ENCODE data around the gene C12orf57. TPM values are rescaled to one million over a fixed set of nuclear protein-coding genes. Genes with fewer than 3 reads are reported as not detected.

Gene C12orf57
- total RNA-seq, 4 donors from 2014 or later: 303 to 452 (median 386) TPM

DNA sequence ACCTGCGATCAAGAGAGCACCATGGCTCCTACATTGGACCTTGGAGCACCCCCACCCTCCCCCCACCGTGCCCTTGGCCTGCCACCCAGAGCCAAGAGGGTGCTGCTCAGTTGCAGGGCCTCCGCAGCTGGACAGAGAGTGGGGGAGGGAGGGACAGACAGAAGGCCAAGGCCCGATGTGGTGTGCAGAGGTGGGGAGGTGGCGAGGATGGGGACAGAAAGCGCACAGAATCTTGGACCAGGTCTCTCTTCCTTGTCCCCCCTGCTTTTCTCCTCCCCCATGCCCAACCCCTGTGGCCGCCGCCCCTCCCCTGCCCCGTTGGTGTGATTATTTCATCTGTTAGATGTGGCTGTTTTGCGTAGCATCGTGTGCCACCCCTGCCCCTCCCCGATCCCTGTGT is 2.0 kb upstream of the C12orf57 start:
- H3K4me1 ChIP-seq: peaks cover 27 to 53% (median 43%) of the 10 kb centered on the region in 4 donors
- no peaks in the 10 kb centered on the region for H3K27me3 ChIP-seq
- DNase-seq: no peak
- in situ Hi-C loops (cut with MboI; ENCODE audit: low pct_ligation_motif_present in 1 of 4, low pct_unique_long_range_greater_than_20kb in 1 of 4, low sequenced_read_pairs in 3 of 4): loop anchor here in 3 of 4 donors (10.0 to 25.0 kb wide), 2 partner anchors 163 to 171 kb away; partner anchors contain the start of gene C1RL (in 3 of the 3)
- intact Hi-C loops (cut with DNase I; ENCODE audit: low total_unique reads): no loop called here
- no peaks in the 10 kb centered on the region for H3K9me3 ChIP-seq
- TF ChIP-seq EP300 (IDR thresholded peaks at IDR 0.05; ENCODE audit: low read depth): no peak
- TF ChIP-seq POLR2AphosphoS5 (IDR thresholded peaks at IDR 0.05): no peak
- TF ChIP-seq POLR2A (IDR thresholded peaks at IDR 0.05): no peak
- TF ChIP-seq CTCF (IDR thresholded peaks at IDR 0.05): no peak
- no peak overlapping the region for H3K4me3 ChIP-seq
- 70 to 84% methylated on average over 2 to 12 of the region's 12 CpGs for WGBS, 2 donors (ENCODE audit: low coverage in 1 of 2)
- no peaks in the 10 kb centered on the region for H3K36me3 ChIP-seq
- H3K27ac ChIP-seq: peak overlapping the region in 2 of 4 donors; percentile 93 to 99

DNA sequence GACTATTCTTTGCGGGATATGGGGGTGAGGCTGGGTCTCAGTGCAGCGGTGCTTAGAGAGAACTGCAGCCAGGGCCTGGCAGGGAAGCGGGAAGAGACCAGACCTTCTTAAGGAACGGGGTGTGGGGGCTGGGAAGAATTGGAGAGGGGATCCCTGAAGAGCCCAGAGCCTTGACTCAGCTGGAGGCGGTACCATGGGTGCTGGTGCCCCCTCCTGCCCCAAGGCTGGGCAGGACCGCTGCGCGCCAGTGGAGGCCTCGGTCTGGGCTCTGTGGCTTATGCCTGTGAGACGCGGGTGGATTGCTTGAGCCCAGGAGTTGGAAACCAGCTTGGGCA is 1.5 kb upstream of the C12orf57 start:
- no peak for DNase-seq
- in situ Hi-C loops (cut with MboI; ENCODE audit: low pct_ligation_motif_present in 1 of 4, low pct_unique_long_range_greater_than_20kb in 1 of 4, low sequenced_read_pairs in 3 of 4): loop anchor here in 3 of 4 donors (10.0 to 25.0 kb wide), 2 partner anchors 163 to 170 kb away; partner anchors contain the start of gene C1RL (in 3 of the 3)
- Histone ChIP-seq H3K9me3 (no peaks in the 10 kb centered on the region), H3K36me3 (no peaks in the 10 kb centered on the region), H3K4me1 (peaks cover 30 to 53% (median 41%) of the 10 kb centered on the region in 4 donors), H3K27me3 (no peaks in the 10 kb centered on the region), H3K4me3 (no peak overlapping the region), H3K27ac (peak overlapping the region; percentile 93 to 99 (median 95))
- 94 to 100% methylated on average over 1 to 11 of the region's 11 CpGs for WGBS, 2 donors (ENCODE audit: low coverage in 1 of 2)
- intact Hi-C loops (cut with DNase I; ENCODE audit: low total_unique reads): no loop called here
- TF ChIP-seq EP300 (IDR thresholded peaks at IDR 0.05; ENCODE audit: low read depth): no peak
- TF ChIP-seq POLR2AphosphoS5 (IDR thresholded peaks at IDR 0.05): peak in 1 of 3 donors; percentile 9
- no peak for TF ChIP-seq POLR2A (IDR thresholded peaks at IDR 0.05)

GRCh38 chr12:6943389-6943721 is 467 bp upstream of the C12orf57 start:
- Histone ChIP-seq H3K27ac (peak overlapping the region; percentile 93 to 99 (median 95)), H3K9me3 (no peaks in the 10 kb centered on the region), H3K4me1 (peaks cover 25 to 48% (median 35%) of the 10 kb centered on the region in 4 donors), H3K36me3 (no peaks in the 10 kb centered on the region), H3K27me3 (no peaks in the 10 kb centered on the region), H3K4me3 (peak overlapping the region in 3 of 4 donors; percentile 41 to 58 (median 54))
- WGBS, 2 donors (ENCODE audit: low coverage in 1 of 2): 0 to 2% methylated on average over 11 to 13 of the region's 13 CpGs
- no peak for TF ChIP-seq EP300 (IDR thresholded peaks at IDR 0.05; ENCODE audit: low read depth)
- no peak for TF ChIP-seq CTCF (IDR thresholded peaks at IDR 0.05)
- TF ChIP-seq POLR2AphosphoS5 (IDR thresholded peaks at IDR 0.05): no peak
- no peak for TF ChIP-seq POLR2A (IDR thresholded peaks at IDR 0.05)
- intact Hi-C loops (cut with DNase I; ENCODE audit: low total_unique reads) (no loop called here), in situ Hi-C loops (cut with MboI; ENCODE audit: low pct_ligation_motif_present in 1 of 4, low pct_unique_long_range_greater_than_20kb in 1 of 4, low sequenced_read_pairs in 3 of 4) (loop anchor here in 3 of 4 donors (10.0 to 25.0 kb wide), 2 partner anchors 161 to 169 kb away; partner anchors contain the start of gene C1RL (in 3 of the 3))
- peak; percentile 85 for DNase-seq

GRCh38 chr12:6944381-6945186 is 762 bp downstream of the C12orf57 start:
- Histone ChIP-seq H3K27ac (peak overlapping the region; percentile 93 to 99 (median 95)), H3K4me1 (peaks cover 21 to 44% (median 28%) of the 10 kb centered on the region in 4 donors), H3K27me3 (no peaks in the 10 kb centered on the region), H3K9me3 (no peaks in the 10 kb centered on the region), H3K4me3 (peak overlapping the region; percentile 41 to 58 (median 48)), H3K36me3 (no peaks in the 10 kb centered on the region)
- intact Hi-C loops (cut with DNase I; ENCODE audit: low total_unique reads): no loop called here
- DNase-seq: peak; percentile 96
- TF ChIP-seq POLR2AphosphoS5 (IDR thresholded peaks at IDR 0.05) (peak; percentile 69 to 91 (median 90)), POLR2A (IDR thresholded peaks at IDR 0.05) (no peak), CTCF (IDR thresholded peaks at IDR 0.05) (peak; percentile 76 to 99 (median 85))
- in situ Hi-C loops (cut with MboI; ENCODE audit: low pct_ligation_motif_present in 1 of 4, low pct_unique_long_range_greater_than_20kb in 1 of 4, low sequenced_read_pairs in 3 of 4): loop anchor here in 3 of 4 donors (10.0 to 25.0 kb wide), 2 partner anchors 160 to 168 kb away; partner anchors contain the start of gene C1RL (in 3 of the 3)
- 1 to 3% methylated on average over 11 to 40 of the region's 48 CpGs for WGBS, 2 donors (ENCODE audit: low coverage in 1 of 2)

All from transverse colon (tissue), 4 donors.